G401 (cell line): Measurements from ENCODE around the gene ZC2HC1B. TPM values are rescaled to one million over a fixed set of nuclear protein-coding genes. Genes with fewer than 3 reads are reported as not detected.
"Not testable (repeated sequence)": the region's sequence is repeated elsewhere in the genome, so short reads cannot be mapped to it uniquely, and the experiment has no call there.

Source experiments
- DNase-seq: peaks from one replicate; pipeline ENCODE4 v3.0.0-alpha.2; 2015; ENCODE audit warnings: low spot score
- in situ Hi-C: cut with HindIII; loops from 2 replicates; pipeline ENCODE4 v1.10.0; 2016; ENCODE audit warnings: low sequenced_read_pairs, mixed read lengths
- total RNA-seq: library from RNA; depleted of rRNA; stranded (reverse); fragments of >200 nt; shearing (Covaris generic); gene quantifications from 2 replicates; pipeline ENCODE4 v1.2.3, GENCODE V29; 2014; rRNA removed

Gene ZC2HC1B, protein sequence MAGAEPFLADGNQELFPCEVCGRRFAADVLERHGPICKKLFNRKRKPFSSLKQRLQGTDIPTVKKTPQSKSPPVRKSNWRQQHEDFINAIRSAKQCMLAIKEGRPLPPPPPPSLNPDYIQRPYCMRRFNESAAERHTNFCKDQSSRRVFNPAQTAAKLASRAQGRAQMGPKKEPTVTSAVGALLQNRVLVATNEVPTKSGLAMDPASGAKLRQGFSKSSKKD
- total RNA-seq: not detected in 2 replicates

DNA sequence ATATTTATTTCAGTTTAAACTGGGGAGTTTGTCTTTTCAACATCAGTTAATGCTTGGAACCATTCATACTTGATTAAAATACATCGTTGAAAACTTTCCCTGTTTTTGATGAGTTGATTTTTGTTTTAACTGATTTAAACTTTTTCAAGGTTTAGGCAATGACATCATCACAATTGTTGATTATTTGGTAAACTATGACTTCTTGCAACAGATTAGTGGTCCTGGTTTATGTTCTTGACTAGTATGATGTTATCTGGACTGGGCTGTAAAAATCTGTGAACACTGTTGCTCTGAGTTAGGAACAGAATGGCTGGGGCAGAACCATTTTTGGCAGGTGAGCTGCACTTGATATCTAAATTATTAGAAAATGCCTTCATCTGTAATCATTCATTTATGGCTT is at the start of gene ZC2HC1B:
ZC2HC1B (plus strand) TSS at position 241 of the 400 bp plus-strand sequence; CDS start at position 307, 66 bp downstream.
- no peak for DNase-seq
- in situ Hi-C loops: no loop called here

DNA sequence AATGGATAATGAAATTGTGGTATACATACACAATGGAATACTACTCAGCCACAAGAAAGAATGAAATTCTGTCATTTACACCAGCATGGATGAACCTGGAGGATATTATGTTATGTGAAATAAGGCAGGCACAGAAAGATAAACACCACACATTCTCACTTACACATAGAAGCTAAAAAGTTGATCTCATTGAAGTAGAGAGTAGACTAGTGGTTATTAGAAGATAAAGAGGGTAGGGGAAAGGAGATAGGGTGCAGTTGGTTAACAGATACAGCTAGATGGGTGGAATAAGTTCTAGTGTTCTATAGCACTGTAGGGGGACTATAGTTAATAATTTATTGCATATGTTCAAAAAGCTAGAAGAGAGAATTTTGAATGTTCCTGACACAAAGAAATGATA is 46.7 kb upstream of the ZC2HC1B start:
- in situ Hi-C loops: no loop called here
- DNase-seq: no peak

DNA sequence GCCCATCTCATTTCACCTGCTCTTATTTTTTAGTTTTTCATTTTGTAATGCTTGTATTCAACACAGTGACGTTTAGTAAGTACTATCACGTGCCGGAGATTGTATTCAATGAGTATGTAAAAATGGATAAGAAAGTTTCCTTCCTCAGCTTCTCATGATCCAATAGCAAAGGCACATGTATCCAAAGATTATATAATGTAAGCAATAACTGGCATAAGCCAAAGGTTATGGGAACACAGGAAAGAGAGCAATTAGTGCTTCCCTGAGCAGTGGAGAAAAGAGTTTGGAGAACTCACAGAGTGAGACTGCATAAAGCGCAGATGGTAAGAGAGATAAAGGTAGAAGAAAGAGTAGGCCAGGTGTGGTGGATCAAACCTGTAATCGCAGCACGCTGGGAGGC is 42.9 kb upstream of the ZC2HC1B start:
- in situ Hi-C loops: no loop called here
- DNase-seq: no peak

DNA sequence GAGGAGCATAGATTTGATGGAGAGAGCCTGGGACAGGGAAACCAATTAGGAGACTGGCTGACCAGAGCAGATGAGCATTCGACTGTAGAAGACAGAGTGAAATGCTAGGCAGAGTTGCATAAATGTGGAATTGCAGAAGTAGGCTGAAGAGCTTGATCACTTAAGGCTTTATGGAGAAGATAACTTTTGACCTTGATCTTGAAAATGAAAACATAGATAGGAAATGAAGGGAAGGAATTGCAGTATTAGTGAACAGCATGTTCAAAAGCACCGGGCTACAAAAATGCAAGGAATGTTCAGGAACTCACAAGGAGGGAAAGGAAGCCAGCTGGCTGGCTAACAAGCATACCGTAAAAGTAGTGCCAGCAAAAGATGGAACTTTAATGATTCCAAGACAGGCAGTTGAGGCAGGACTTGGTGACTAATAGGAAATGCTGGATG is 41.7 kb upstream of the ZC2HC1B start:
- DNase-seq: no peak
- in situ Hi-C loops: no loop called here

DNA sequence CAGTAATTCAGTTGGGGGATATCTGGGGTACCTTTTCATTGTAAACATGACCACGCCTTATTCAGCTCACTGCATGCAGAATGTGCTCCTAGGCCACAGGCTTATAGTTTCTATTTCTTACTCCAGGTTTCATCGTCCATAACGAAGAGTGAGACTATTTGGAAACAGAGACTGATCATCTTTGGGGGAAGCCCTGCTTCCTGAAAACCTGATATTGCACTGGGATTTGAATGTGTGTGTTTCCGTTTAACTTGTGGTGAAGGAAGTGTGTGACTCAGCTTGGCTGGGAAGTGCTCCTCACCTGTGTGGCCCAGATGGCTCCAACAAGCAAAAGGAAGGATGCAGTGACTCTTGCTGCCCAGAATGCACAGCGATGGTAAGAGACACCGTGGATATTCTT is 40.7 kb upstream of the ZC2HC1B start:
- DNase-seq: no peak
- in situ Hi-C loops: no loop called here

DNA sequence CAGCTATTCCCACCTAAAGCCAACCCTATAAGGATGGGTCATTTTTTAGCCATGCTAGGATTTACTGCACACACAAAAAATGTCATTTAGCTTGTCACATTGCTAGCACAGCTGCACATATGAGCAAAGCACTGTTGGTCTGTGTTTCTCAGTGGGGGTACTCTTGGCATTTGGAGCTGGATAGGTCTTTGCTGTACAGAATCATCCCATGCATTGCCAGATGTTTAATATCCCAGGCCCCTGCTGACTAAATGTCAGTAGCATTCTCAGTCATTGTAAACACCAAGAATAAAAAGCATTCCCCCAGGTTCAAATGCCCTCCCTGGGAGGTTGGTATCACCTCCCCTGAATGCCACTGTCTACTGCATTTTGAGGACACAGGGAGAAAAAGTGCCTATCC is 35.7 kb upstream of the ZC2HC1B start:
- DNase-seq: no peak
- in situ Hi-C loops: no loop called here

DNA sequence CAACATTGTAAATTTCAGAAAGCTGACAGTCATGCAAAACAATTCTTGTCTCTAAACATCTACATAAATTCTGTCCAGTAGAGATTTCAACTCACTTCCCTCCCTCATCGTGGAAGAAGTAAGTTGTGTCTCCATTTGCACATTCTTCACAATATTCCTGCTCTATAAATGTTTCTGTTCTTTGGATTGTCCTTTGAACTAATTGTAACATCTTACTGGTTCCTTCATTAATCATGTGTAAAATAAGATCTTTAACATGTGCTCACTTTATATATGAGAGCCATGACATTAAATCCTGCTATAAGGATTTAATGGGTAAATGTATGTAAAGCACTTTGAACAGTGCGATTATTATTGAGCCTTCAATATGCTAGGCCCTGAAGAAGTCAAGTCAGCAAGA is 28.1 kb upstream of the ZC2HC1B start:
- in situ Hi-C loops: no loop called here
- no peak for DNase-seq

DNA sequence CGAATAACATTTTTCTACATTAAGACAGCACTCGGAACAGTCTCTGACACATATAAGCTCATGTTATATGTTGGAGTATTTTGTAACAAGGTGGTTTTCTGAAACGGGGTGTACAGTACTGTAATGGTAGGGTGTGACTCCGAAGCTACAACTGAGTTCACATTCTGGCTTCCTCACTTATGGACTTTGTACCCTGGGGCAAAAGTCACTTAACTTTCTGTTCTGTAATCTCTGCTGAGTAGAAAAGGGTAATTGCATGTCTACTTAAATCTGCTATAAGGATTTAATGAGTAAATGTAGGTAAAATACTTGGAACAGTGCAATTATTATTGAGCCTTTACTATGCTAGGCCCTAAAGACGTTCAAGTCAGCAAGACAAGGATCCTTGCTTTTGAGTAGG is 25.9 kb upstream of the ZC2HC1B start:
- in situ Hi-C loops: no loop called here
- no peak for DNase-seq

DNA sequence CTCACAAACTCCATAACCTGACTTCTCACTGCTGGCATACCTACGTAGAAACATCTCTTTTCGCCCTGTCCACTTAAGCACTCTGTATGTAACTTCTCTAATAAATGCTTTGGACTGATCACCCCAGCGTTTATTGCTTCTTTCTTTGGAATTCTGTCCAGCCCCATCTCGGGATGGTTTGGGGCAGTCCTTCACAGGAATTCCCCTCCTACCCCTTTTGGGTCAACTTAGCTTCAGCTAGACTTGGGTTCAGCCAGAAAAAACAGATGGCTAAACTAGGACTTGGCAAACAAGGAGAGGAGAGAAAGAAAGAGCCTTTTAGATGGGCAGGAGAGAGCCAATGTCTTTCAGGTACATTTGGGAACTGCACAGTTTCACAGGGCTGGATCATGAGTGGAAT is 25.1 kb upstream of the ZC2HC1B start:
- no peak for DNase-seq
- in situ Hi-C loops: no loop called here

DNA sequence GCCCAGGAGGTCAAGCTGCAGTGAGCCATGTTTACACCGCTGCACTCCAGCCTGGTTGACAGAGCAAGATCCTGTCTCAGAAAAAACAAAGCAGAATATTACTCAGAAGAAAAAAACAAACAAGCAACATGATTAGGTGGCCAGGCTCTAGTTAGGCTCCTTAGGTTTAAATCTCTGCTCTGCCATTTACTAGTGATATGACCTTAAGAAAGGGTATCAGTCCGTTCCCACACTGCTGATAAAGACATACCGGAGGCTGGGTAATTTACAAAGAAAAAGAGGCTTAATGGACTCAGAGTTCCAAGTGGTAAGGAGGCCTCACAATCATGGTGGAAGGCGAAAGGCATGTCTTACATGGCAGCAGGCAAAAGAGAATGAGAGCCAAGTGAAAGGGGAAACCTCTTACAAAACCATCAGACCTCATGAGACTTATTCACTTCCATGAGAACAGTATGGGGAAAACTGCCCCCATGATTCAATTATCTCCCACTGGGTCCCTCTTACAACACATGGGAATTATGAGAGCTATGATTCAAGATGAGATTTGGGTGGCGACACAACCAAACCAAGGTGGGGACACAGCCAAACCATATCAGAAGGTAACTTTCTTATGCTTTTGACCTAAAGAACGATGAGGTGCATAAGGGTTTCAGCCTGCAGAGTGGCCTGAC is 23.5 kb upstream of the ZC2HC1B start:
- in situ Hi-C loops: no loop called here
- DNase-seq: no peak

DNA sequence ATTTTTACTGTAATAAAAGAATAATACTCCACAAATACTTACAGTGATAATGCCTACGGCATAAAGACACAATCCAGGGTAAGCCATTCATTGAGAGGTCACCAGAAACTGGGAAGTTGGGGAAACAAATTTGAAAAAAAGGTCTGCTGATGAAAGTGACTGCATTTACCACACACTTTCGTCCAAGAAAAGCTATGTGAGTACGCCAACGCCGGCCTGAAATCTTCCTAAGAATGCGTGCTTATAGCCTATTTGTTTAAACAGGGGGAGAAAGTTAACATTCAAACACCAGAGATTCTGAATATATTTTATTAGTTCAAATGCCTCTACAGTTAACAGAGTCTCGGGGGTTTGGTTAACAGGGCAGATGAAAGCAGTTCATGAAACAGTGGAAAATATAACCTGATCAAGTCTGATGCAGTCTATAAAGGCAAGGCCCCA is 21.8 kb upstream of the ZC2HC1B start:
- peak; percentile 71 for DNase-seq
- in situ Hi-C loops: no loop called here

DNA sequence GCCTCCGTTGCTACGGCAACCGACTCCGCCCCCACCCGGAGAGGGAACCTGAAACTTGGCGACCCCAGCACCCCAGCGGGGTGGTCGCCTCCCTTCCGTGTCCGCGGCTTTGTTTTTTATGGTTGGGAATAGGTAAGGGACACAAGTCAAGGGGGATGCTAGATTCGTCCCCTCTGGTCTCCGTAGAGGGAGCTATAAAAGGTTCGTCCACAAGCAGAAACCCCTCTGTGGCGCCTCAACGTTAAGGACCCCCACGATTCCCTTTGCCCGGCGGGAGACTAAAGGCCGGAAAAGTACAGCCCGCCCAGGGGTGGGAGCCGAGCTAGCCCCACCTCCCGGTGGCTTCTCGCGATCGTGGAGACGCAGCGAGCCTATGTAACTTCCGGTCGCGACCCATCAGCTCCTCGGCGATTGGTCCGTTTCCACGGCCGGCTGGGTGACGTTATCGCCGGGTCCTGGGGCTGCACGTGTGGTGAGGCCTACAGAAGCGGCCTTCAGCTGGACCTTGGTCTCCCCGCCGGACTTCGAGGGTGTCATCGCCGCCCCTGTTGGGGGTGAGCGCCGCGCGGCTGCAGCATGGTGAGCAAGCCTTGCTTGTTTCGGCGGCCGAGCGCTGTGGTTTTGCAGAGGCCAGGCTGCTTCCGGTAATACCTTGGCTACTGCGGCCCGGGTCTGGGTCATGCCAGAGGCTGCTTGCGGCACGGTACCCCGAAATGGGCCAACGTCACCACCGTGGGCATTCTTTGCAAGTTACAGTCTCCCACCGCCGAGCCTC is 21.2 kb upstream of the ZC2HC1B start, which contains the start of gene LTV1:
LTV1 (plus strand) TSS at position 437 of the 775 bp plus-strand sequence; CDS start at position 577, 140 bp downstream.
- DNase-seq: peak; percentile 98
- in situ Hi-C loops: no loop called here

DNA sequence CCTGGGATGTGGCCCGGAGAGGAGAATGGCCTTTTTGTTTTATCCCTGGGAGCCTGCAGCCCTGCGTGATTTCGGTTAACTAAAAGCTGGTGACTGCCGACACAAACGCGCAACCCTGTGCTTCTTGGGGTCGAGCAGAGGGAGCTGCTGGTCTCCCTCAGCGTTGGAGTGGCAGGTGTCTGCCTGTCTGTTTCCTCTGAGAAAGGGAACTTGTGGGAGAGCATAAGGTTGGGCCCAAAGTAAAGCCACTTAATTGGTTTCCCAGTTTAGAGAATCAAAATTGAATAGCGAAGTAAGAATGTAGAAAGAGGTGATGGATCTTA is 20.6 kb upstream of the ZC2HC1B start:
- DNase-seq: no peak
- in situ Hi-C loops: no loop called here

DNA sequence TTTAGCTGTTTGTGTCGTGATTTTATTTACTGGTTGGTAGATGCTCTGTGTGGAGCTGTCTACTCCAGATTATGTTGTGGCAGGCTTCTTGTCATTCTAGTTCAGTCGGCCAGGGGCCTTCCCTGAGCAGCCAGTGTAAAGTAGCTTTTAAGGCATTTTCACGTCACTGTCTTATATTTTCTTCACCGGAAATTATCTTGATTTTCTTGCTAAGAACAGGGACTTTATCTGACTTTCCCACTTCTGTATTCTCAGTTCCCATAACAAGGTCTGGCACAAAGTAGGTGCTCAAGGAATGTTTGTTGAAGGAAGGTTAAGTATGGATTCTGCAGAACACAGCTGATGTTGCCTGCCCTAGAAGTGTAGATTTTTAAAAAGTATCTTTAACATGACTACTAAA is 20.3 kb upstream of the ZC2HC1B start:
- DNase-seq: no peak
- in situ Hi-C loops: no loop called here

DNA sequence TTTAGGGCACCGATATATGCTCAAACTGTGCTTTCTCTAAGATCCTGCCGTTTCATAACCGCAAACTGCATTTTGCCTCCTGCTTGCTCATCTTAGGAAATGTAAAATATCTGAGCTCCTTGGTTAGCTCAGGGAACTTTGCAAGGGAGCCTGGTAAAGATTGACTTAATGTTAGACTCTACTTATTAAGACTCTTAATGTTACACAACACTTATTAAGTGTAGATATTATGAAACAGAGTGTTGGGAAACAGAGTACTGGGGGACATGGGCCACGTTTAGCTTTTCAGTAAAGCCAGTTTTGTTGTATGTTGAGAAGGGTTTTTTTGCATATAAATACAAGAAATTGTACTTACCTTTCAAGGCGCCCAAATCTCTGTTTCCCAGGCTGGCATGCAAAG is 19.2 kb upstream of the ZC2HC1B start:
- DNase-seq: no peak
- in situ Hi-C loops: no loop called here

DNA sequence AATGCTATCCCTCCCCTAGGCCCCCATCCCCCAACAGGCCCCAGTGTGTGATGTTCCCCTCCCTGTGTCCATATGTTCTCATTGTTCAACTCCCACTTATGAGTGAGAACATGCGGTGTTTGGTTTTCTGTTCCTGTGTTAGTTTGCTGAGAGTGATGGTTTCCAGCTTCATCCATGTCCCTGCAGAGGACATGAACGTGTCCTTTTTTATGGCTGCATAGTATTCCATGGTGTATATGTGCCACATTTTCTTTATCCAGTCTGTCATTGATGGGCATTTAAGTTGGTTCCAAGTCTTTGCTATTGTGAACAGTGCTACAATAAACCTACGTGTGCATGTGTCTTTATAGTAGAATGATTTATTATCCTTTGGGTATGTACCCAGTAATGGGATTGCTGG is 12.6 kb upstream of the ZC2HC1B start:
- in situ Hi-C loops, DNase-seq: not testable (repeated sequence)

DNA sequence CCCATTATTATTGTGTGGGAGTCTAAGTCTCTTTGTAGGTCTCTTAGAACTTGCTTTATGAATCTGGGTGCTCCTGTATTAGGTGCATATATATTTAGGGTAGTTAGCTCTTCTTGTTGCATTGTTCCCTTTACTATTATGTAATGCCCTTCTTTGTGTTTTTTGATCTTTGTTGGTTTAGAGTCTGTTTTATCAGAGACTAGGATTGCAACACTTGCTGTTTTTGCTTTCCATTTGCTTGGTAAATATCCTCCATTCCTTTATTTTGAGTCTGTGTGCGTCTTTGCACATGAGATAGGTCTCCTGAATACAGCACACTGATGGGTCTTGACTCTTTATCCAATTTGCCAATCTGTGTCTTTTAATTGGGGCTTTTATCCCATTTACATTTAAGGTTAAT is 9.2 kb upstream of the ZC2HC1B start:
- in situ Hi-C loops, DNase-seq: not testable (repeated sequence)

DNA sequence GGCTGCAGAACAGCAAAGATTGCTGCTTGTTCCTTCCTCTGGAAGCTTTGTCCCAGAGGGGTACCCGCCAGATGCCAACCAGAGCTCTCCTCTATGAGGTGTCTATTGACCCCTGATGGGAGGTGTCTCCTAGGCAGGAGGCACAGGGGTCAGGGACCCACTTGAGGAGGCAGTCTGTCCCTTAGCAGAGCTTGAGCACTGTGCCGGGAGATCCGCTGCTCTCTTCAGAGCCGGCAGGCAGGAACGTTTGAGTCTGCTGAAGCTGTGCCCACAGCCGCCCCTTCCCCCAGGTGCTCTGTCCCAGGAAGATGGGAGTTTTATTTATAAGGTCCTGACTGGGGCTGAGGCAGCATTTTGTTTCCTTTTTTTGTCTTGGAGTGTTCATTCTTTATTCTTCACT is 7.5 kb upstream of the ZC2HC1B start:
- DNase-seq, in situ Hi-C loops: not testable (repeated sequence)

DNA sequence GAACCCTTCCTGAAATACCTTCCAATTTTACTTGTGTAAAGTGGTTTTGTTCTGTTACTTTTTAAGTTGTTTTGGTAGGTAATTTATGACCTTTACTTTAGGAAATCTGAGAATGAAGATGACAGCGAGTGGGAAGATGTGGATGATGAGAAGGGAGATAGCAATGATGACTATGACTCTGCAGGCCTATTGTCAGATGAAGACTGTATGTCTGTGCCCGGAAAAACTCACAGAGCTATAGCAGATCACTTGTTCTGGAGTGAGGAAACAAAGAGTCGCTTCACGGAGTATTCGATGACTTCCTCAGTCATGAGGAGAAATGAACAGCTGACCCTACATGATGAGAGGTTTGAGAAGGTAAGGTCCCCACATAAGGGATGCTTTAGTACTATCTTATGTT is 6.6 kb upstream of the ZC2HC1B start:
- DNase-seq: no peak
- in situ Hi-C loops: no loop called here
